GM19099 (cell line): Measurements from ENCODE around the gene RUNX2.

Source experiments
- POLR2A ChIP-seq: IDR thresholded peaks from 3 replicates; pipeline ENCODE4 v1.6.1; 2011; ENCODE audit warnings: low read depth; ENCODE audit not compliant: insufficient read length; ENCODE audit errors: extremely low read depth

The RUNX2 gene

GRCh38 chr6:45618259-45618658 lies 290.1 kb downstream of the RUNX2 start:
- no peak for TF ChIP-seq POLR2A

- TF ChIP-seq POLR2A = no peak
Observed at GRCh38 chr6:45619211-45619760, 291.2 kb downstream of the RUNX2 start.

GRCh38 chr6:45619994-45620471 lies 291.9 kb downstream of the RUNX2 start:
- TF ChIP-seq POLR2A = no peak

- TF ChIP-seq POLR2A = no peak
Observed at GRCh38 chr6:45624228-45624627, 296.1 kb downstream of the RUNX2 start.

- TF ChIP-seq POLR2A = no peak
Observed at GRCh38 chr6:45625191-45625664, 297.1 kb downstream of the RUNX2 start.

- TF ChIP-seq POLR2A = no peak
Observed at GRCh38 chr6:45626087-45626891, 298.2 kb downstream of the RUNX2 start.

GRCh38 chr6:45630314-45630713 lies 302.2 kb downstream of the RUNX2 start:
- TF ChIP-seq POLR2A = no peak

- TF ChIP-seq POLR2A = no peak
Observed at GRCh38 chr6:45630801-45631200, 302.7 kb downstream of the RUNX2 start.

GRCh38 chr6:45631396-45631795 lies 303.3 kb downstream of the RUNX2 start:
- no peak for TF ChIP-seq POLR2A

- TF ChIP-seq POLR2A = no peak
Observed at GRCh38 chr6:45633272-45633908, 305.3 kb downstream of the RUNX2 start.

GRCh38 chr6:45634231-45634630 lies 306.1 kb downstream of the RUNX2 start:
- TF ChIP-seq POLR2A = no peak

GRCh38 chr6:45635284-45635867 lies 307.2 kb downstream of the RUNX2 start:
- TF ChIP-seq POLR2A = no peak

- no peak for TF ChIP-seq POLR2A
Observed at GRCh38 chr6:45637056-45637455, 308.9 kb downstream of the RUNX2 start.

GRCh38 chr6:45637611-45638257 lies 309.6 kb downstream of the RUNX2 start:
- TF ChIP-seq POLR2A = no peak

- TF ChIP-seq POLR2A = no peak
Observed at GRCh38 chr6:45640081-45640491, 312.0 kb downstream of the RUNX2 start.
